T-cell (primary cell): ENCODE measurements around the gene DPP10. TPM values are rescaled to one million over a fixed set of nuclear protein-coding genes. Genes with fewer than 3 reads are reported as not detected.

Experiments used
- ATAC-seq, 4 experiments: fragments of 200-7000 bp in 3 of 4; fragments of 150-1000 bp in 1 of 4; cut with Tn5 transposase; replicated peaks in 1 of 4; 1 replicate in 3 of 4; 2 replicates in 1 of 4; pipeline ENCODE4 v1.10.0; 2021; ENCODE audit warnings: moderate library complexity in 3 of 4, mild to moderate bottlenecking in 2 of 4, moderate number of reproducible peaks in 1 of 4
- CTCF ChIA-PET, 2 donors: fragments of 300-600 bp; sonication (Branson Sonifier 250); formaldehyde crosslinking; loops; one replicate each; lab custom pipeline; 2022; ENCODE audit warnings: antibody characterized with exemption in 2 of 2; lab: Charles Lee
- POLR2A ChIA-PET, 2 donors: fragments of 300-600 bp; sonication (Branson Sonifier 250); formaldehyde crosslinking; loops; one replicate each; lab custom pipeline; 2022; ENCODE audit warnings: antibody characterized with exemption in 2 of 2; lab: Charles Lee
- DNase-seq, 35 experiments: peaks; one replicate each; pipeline versions ENCODE4 v3.0.0 to v3.0.0-alpha.2; 2013 to 2023
- H3K27ac ChIP-seq: one replicate; pipeline ENCODE4 v1.5.1; 2013; ENCODE audit warnings: low read length
- H3K27me3 ChIP-seq, 2 experiments: replicated peaks in 1 of 2; 1 replicate in 1 of 2; 2 replicates in 1 of 2; pipeline versions ENCODE4 v1.6.1 to v1.7.0; 2013; ENCODE audit warnings: low read length in 1 of 2, mixed read lengths in 1 of 2; ENCODE audit not compliant: control insufficient read depth in 2 of 2, insufficient read depth in 2 of 2; ENCODE audit errors: extremely low read depth in 1 of 2
- H3K36me3 ChIP-seq, 2 donors: 1 replicate in 1 of 2; 2 replicates in 1 of 2; pipeline versions ENCODE4 v1.6.1 to v1.7.0; 2013; ENCODE audit warnings: low read length in 1 of 2; ENCODE audit not compliant: control insufficient read depth in 2 of 2, insufficient read depth in 1 of 2; ENCODE audit errors: extremely low read depth in 1 of 2
- H3K4me1 ChIP-seq, 2 experiments: 1 replicate in 1 of 2; 2 replicates in 1 of 2; pipeline versions ENCODE4 v1.6.1 to v1.7.0; 2013; ENCODE audit warnings: low read length in 2 of 2, mixed read lengths in 1 of 2; ENCODE audit not compliant: insufficient read depth in 2 of 2, control insufficient read depth in 1 of 2; ENCODE audit errors: extremely low read depth in 1 of 2
- H3K4me3 ChIP-seq, 2 donors: 1 replicate in 1 of 2; 2 replicates in 1 of 2; pipeline versions ENCODE4 v1.5.1 to v1.7.0; 2013; ENCODE audit warnings: mild to moderate bottlenecking in 2 of 2, low read length in 1 of 2, moderate library complexity in 1 of 2; ENCODE audit not compliant: control insufficient read depth in 1 of 2; ENCODE audit errors: extremely low read depth in 1 of 2
- H3K9me3 ChIP-seq: 2 replicates; pipeline ENCODE4 v1.7.0; 2013
- H3K27ac Mint-ChIP-seq, 2 donors: one replicate each; pipeline ENCODE4 v1.8.0; 2020 to 2021; ENCODE audit warnings: mild to moderate bottlenecking in 2 of 2, mixed read lengths in 2 of 2
- H3K27me3 Mint-ChIP-seq, 2 donors: one replicate each; pipeline ENCODE4 v1.8.0; 2021 to 2022; ENCODE audit warnings: mixed read lengths in 2 of 2
- H3K36me3 Mint-ChIP-seq: one replicate; pipeline ENCODE4 v1.8.0; 2021; ENCODE audit warnings: mixed read lengths
- H3K4me1 Mint-ChIP-seq, 3 donors: one replicate each; pipeline ENCODE4 v1.8.0; 2020 to 2022; ENCODE audit warnings: mixed read lengths in 3 of 3, mild to moderate bottlenecking in 1 of 3
- H3K4me3 Mint-ChIP-seq, 3 donors: one replicate each; pipeline ENCODE4 v1.8.0; 2020 to 2022; ENCODE audit warnings: mild to moderate bottlenecking in 3 of 3, mixed read lengths in 3 of 3, moderate library complexity in 3 of 3
- H3K9me3 Mint-ChIP-seq, 3 donors: one replicate each; pipeline ENCODE4 v1.8.0; 2020 to 2022; ENCODE audit warnings: mixed read lengths in 3 of 3
- WGBS: methylation state at CpG from one replicate; pipeline ENCODE4 v1.1.5; 2013; ENCODE audit warnings: missing lambda C conversion rate; ENCODE audit not compliant: insufficient coverage; 5-methylcytosine and 5-hydroxymethylcytosine counted together
- total RNA-seq, 35 experiments: library from RNA in 6 of 35; stranded (reverse) in 6 of 35; fragments of 120-200 nt in 1 of 35; gene quantifications; one replicate each; pipeline versions ENCODE4 v1.2.1 to v1.2.4 and lab custom pipeline; 2013 to 2026

The DPP10 gene
- total RNA-seq, 5 donors from 2014 or later (not counting 1 experiment from before 2014, with no cell fraction given), result not detected

DNA sequence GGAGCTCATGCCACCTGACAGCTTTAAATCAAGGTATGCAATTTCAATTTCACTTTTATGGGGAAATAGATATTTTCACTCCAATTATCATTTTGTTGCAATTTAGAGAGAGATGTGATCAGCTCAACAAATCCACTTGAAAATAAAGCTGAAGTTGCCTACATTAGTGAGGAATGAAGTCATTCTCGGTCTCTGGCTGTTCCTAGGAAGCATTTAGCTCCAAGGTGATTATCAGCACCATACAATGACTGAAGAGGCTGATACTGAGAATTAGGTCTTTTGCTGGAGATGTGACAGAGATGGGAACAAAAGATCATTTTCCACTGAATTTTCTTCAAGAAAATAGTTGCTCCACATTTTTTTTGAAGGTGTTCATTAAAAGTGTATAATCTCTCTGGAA is 1303.7 kb downstream of the DPP10 start:
- Mint-ChIP-seq H3K4me3 (no peak overlapping the region), H3K4me1 (no peaks in the 10 kb centered on the region), H3K9me3 (peaks cover 0 to 19% (median 9%) of the 10 kb centered on the region in 3 donors), H3K36me3 (no peaks in the 10 kb centered on the region), H3K27me3 (no peaks in the 10 kb centered on the region), H3K27ac (no peak overlapping the region)
- H3K27me3 ChIP-seq, result no peaks in the 10 kb centered on the region
- no peak overlapping the region for H3K27ac ChIP-seq
- WGBS, result 17% methylated on average over 1 of the region's 1 CpG
- CTCF ChIA-PET, result interaction anchor here in 1 of 2 donors (0.6 kb wide), 1 partner anchor 998 kb away, joined by 3 read pairs; no protein-coding TSS in a partner anchor
- ATAC-seq (no peak), DNase-seq (no peak)
- H3K9me3 ChIP-seq, result peaks cover 2% of the 10 kb centered on the region
- H3K4me1 ChIP-seq, result no peaks in the 10 kb centered on the region
- H3K36me3 ChIP-seq, result no peaks in the 10 kb centered on the region
- no peak overlapping the region for H3K4me3 ChIP-seq
- POLR2A ChIA-PET, result no interaction called here

DNA sequence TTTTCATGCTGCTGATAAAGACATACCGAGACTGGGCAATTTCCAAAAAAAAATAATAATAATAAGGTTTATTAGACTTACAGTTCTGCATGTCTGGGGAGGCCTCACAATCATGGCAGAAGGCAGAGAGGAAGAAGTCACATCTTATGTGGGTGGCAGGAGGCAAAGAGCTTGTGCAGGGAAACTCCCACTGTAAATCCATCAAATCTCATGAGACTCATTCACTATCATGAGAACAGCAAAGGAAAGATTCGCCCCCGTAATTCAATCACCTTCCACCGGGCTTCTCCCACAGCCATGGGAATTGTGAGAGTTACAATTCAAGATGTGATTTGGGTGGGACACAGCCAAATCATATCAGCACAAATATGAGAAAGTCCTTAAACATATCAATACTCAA is 1314.8 kb downstream of the DPP10 start:
- H3K27me3 Mint-ChIP-seq, result no peaks in the 10 kb centered on the region
- ATAC-seq (no peak), DNase-seq (no peak)
- no peak overlapping the region for H3K4me3 ChIP-seq
- ChIA-PET POLR2A (no interaction called here), CTCF (no interaction called here)
- no peaks in the 10 kb centered on the region for H3K36me3 ChIP-seq
- H3K4me1 ChIP-seq, result no peaks in the 10 kb centered on the region
- no CpG with 5 or more reads among the region's 4 CpGs for WGBS
- H3K27ac Mint-ChIP-seq, result no peak overlapping the region
- no peak overlapping the region for H3K27ac ChIP-seq
- H3K4me1 Mint-ChIP-seq, result no peaks in the 10 kb centered on the region
- H3K4me3 Mint-ChIP-seq, result no peak overlapping the region
- no peaks in the 10 kb centered on the region for H3K36me3 Mint-ChIP-seq
- peaks cover 5 to 14% (median 11%) of the 10 kb centered on the region in 3 donors for H3K9me3 Mint-ChIP-seq
- H3K27me3 ChIP-seq, result no peaks in the 10 kb centered on the region
- no peaks in the 10 kb centered on the region for H3K9me3 ChIP-seq

DNA sequence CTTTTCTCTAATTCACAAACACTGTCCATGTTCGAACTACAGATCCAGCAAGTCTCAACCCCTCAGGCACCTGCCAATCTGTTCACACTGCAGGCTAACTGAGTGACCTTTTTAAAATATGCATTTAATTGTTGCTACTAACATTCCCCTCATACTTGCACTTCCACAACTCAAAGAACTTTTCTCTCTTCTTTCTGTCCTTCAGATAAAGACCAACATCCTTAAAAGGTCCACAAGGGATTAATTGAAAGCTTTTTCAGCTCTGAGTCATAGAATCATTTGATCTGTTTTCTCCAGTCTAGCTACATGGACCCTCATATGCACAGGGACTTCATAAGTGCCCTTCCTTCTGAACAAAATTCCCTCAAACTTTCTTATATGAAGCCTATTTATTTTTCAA is 1321.2 kb downstream of the DPP10 start:
- no peaks in the 10 kb centered on the region for H3K36me3 ChIP-seq
- no peak overlapping the region for H3K4me3 ChIP-seq
- Mint-ChIP-seq H3K36me3 (no peaks in the 10 kb centered on the region), H3K27me3 (no peaks in the 10 kb centered on the region), H3K27ac (no peak overlapping the region), H3K4me3 (no peak overlapping the region), H3K9me3 (peaks cover 8 to 33% (median 13%) of the 10 kb centered on the region in 3 donors), H3K4me1 (no peaks in the 10 kb centered on the region)
- ATAC-seq (no peak), DNase-seq (no peak)
- ChIA-PET CTCF (no interaction called here), POLR2A (no interaction called here)
- H3K4me1 ChIP-seq, result no peaks in the 10 kb centered on the region
- H3K9me3 ChIP-seq, result no peaks in the 10 kb centered on the region
- 45% methylated on average over 1 of the region's 1 CpG for WGBS
- H3K27me3 ChIP-seq, result no peaks in the 10 kb centered on the region
- H3K27ac ChIP-seq, result no peak overlapping the region

DNA sequence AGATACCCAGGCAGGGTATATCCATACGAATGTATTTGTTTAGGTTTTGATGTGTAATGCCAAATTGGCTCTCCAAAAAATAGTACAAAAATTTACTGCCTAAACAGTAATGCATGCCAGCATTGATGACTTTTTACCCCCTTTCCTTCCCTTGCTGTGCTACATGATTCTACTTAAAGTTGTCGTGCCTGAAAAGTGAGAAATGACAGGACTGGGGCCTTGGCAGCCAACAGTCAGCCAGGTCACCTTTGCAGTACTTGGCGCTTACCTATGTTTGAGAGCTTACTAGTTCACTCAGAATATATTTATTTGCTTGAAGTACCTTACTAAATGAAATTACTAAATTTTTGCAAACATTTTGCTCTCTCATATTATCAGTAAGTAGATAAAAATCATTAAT is 1329.1 kb downstream of the DPP10 start:
- WGBS, result 57% methylated on average over 1 of the region's 3 CpGs
- peaks cover 0 to 5% (median 5%) of the 10 kb centered on the region in 3 donors for H3K9me3 Mint-ChIP-seq
- H3K9me3 ChIP-seq, result no peaks in the 10 kb centered on the region
- H3K36me3 ChIP-seq, result no peaks in the 10 kb centered on the region
- H3K4me1 ChIP-seq, result no peaks in the 10 kb centered on the region
- H3K27me3 Mint-ChIP-seq, result no peaks in the 10 kb centered on the region
- no peak overlapping the region for H3K4me3 ChIP-seq
- DNase-seq (no peak), ATAC-seq (no peak)
- H3K27ac ChIP-seq, result no peak overlapping the region
- H3K4me3 Mint-ChIP-seq, result no peak overlapping the region
- POLR2A ChIA-PET, result no interaction called here
- H3K27me3 ChIP-seq, result no peaks in the 10 kb centered on the region
- CTCF ChIA-PET, result no interaction called here
- H3K36me3 Mint-ChIP-seq, result no peaks in the 10 kb centered on the region
- no peak overlapping the region for H3K27ac Mint-ChIP-seq
- H3K4me1 Mint-ChIP-seq, result no peaks in the 10 kb centered on the region

DNA sequence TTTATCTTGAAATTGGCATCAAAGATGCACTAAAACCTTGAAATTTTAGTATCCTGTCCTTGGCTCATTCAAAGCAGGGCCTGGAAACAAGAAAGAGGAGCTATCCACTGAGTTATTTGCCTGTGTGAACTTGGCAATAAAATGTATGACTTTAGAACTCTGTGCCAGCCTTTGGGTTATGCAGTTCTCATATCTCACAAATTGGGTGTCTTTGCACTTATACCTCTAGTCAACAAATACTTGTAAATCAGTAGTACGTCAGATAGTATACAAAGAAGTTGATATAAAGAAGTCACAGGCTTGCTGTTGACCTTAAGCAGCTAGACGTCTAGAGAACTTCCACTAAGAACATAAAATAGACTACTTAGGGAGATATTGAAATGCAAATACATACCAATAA is 1331.9 kb downstream of the DPP10 start:
- Histone ChIP-seq H3K27me3 (no peaks in the 10 kb centered on the region), H3K4me1 (no peaks in the 10 kb centered on the region), H3K27ac (no peak overlapping the region), H3K4me3 (no peak overlapping the region), H3K36me3 (no peaks in the 10 kb centered on the region), H3K9me3 (peaks cover 2% of the 10 kb centered on the region)
- no CpG with 5 or more reads among the region's 2 CpGs for WGBS
- POLR2A ChIA-PET, result no interaction called here
- ATAC-seq, result no peak
- Mint-ChIP-seq H3K9me3 (peaks cover 3 to 22% (median 11%) of the 10 kb centered on the region in 3 donors), H3K36me3 (no peaks in the 10 kb centered on the region), H3K4me1 (no peaks in the 10 kb centered on the region), H3K4me3 (no peak overlapping the region), H3K27me3 (no peaks in the 10 kb centered on the region), H3K27ac (no peak overlapping the region)
- no peak for DNase-seq
- CTCF ChIA-PET, result no interaction called here

DNA sequence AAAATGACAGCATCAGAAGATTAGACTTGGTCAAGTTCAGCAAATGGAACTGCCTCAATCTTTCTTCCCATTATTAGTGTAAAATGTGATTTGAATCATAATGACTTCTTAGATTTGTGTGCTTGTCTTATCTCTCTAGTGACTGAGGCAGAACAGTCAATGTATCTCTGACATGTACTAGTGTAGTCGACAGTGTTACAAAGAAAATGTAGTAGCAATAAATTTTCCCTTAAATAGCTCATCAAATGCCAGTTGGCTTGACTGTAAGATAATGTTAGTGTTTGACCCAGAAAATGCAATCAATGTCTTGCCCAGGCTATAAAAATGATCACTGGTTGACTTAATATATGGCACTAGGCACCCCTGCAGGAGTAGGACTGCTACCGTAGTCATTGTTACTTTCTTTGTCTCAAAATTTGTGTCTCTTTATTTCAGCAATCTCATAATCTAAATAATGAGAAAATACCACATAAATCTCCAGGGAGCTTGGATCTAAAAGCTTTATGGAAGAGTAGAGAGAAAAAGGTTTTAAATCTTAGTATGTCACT is 1336.7 kb downstream of the DPP10 start:
- Histone ChIP-seq H3K27me3 (no peaks in the 10 kb centered on the region), H3K36me3 (no peaks in the 10 kb centered on the region), H3K27ac (no peak overlapping the region), H3K4me3 (no peak overlapping the region), H3K9me3 (peaks cover 2% of the 10 kb centered on the region), H3K4me1 (no peaks in the 10 kb centered on the region)
- CTCF ChIA-PET, result no interaction called here
- Mint-ChIP-seq H3K36me3 (no peaks in the 10 kb centered on the region), H3K27ac (no peak overlapping the region), H3K4me3 (no peak overlapping the region), H3K9me3 (peaks cover 3 to 29% (median 11%) of the 10 kb centered on the region in 3 donors), H3K27me3 (no peaks in the 10 kb centered on the region), H3K4me1 (no peaks in the 10 kb centered on the region)
- WGBS, result no CpG with 5 or more reads among the region's 2 CpGs
- DNase-seq, result no peak
- no peak for ATAC-seq
- POLR2A ChIA-PET, result interaction anchor here in 1 of 2 donors (0.5 kb wide), 1 partner anchor 654 kb away, joined by 4 read pairs; no protein-coding TSS in a partner anchor

DNA sequence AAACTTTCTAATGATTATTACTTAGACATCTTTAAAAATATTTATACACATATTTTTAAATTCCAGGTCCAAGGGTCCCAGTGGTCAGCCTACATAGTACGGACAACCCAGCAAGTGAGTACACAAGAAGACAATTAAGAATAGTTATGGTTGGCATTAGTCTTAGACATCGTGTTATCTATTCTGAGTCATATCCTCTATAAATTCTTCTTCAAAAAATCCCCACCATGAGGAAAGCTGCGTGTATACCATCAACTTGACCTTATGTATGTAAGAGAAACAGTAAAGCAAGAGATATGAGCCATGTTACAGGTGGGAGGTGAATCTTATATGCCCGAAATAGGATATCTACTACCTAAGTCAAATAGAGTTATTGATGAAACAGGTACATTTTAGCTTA is 1339.8 kb downstream of the DPP10 start:
- Histone ChIP-seq H3K27me3 (no peaks in the 10 kb centered on the region), H3K9me3 (peaks cover 2% of the 10 kb centered on the region), H3K4me1 (no peaks in the 10 kb centered on the region), H3K27ac (no peak overlapping the region), H3K36me3 (no peaks in the 10 kb centered on the region), H3K4me3 (no peak overlapping the region)
- no peak overlapping the region for H3K27ac Mint-ChIP-seq
- ChIA-PET CTCF (no interaction called here), POLR2A (no interaction called here)
- peaks cover 4 to 44% (median 12%) of the 10 kb centered on the region in 3 donors for H3K9me3 Mint-ChIP-seq
- no peak overlapping the region for H3K4me3 Mint-ChIP-seq
- no CpG with 5 or more reads among the region's 4 CpGs for WGBS
- H3K36me3 Mint-ChIP-seq, result no peaks in the 10 kb centered on the region
- no peaks in the 10 kb centered on the region for H3K4me1 Mint-ChIP-seq
- H3K27me3 Mint-ChIP-seq, result no peaks in the 10 kb centered on the region
- ATAC-seq, result no peak
- no peak for DNase-seq
